ENCODE data around the gene CDCP1. TPM values are rescaled to one million over a fixed set of nuclear protein-coding genes. Genes with fewer than 3 reads are reported as not detected.

The CDCP1 gene
- total RNA-seq, 4 donors from 2014 or later: 1.2 to 6.4 (median 2.1) TPM

GRCh38 chr3:45100981-45101407 lies 45.2 kb downstream of the CDCP1 start:
- Histone ChIP-seq H3K4me3 (no peak overlapping the region), H3K36me3 (no peaks in the 10 kb centered on the region), H3K9me3 (no peaks in the 10 kb centered on the region), H3K4me1 (no peaks in the 10 kb centered on the region), H3K27me3 (no peaks in the 10 kb centered on the region), H3K27ac (replicated peaks in 1 of 4) (no peak overlapping the region)
- WGBS: 76% methylated on average over 3 of the region's 3 CpGs
- intact Hi-C loops (cut with DNase I): no loop called here
- DNase-seq (ENCODE audit: extremely low spot score): no peak
- TF ChIP-seq CTCF (IDR thresholded peaks at IDR 0.05) (no peak), EP300 (IDR thresholded peaks at IDR 0.05) (no peak), POLR2A (IDR thresholded peaks at IDR 0.05; ENCODE audit: low read depth) (no peak), POLR2AphosphoS5 (IDR thresholded peaks at IDR 0.05) (no peak)

GRCh38 chr3:45098310-45098709 lies 47.9 kb downstream of the CDCP1 start:
- TF ChIP-seq EP300 (IDR thresholded peaks at IDR 0.05) (no peak), CTCF (IDR thresholded peaks at IDR 0.05) (no peak), POLR2A (IDR thresholded peaks at IDR 0.05; ENCODE audit: low read depth) (no peak), POLR2AphosphoS5 (IDR thresholded peaks at IDR 0.05) (no peak)
- Histone ChIP-seq H3K4me3 (no peak overlapping the region), H3K4me1 (no peaks in the 10 kb centered on the region), H3K27me3 (no peaks in the 10 kb centered on the region), H3K27ac (replicated peaks in 1 of 4) (no peak overlapping the region), H3K36me3 (no peaks in the 10 kb centered on the region), H3K9me3 (no peaks in the 10 kb centered on the region)
- 78% methylated on average over 5 of the region's 5 CpGs for whole genome bisulfite sequencing
- no peak for DNase-seq (ENCODE audit: extremely low spot score)
- intact Hi-C loops (cut with DNase I): no loop called here

- Histone ChIP-seq H3K27me3 (no peaks in the 10 kb centered on the region), H3K4me3 (no peak overlapping the region), H3K36me3 (no peaks in the 10 kb centered on the region), H3K4me1 (peaks cover 0 to 4% (median 0%) of the 10 kb centered on the region in 4 donors), H3K27ac (replicated peaks in 1 of 4) (no peak overlapping the region), H3K9me3 (no peaks in the 10 kb centered on the region)
- TF ChIP-seq CTCF (IDR thresholded peaks at IDR 0.05): no peak
- TF ChIP-seq EP300 (IDR thresholded peaks at IDR 0.05): no peak
- no peak for TF ChIP-seq POLR2A (IDR thresholded peaks at IDR 0.05; ENCODE audit: low read depth)
- TF ChIP-seq POLR2AphosphoS5 (IDR thresholded peaks at IDR 0.05): no peak
- 77% methylated on average over 6 of the region's 6 CpGs for WGBS
- intact Hi-C loops (cut with DNase I): no loop called here
- no peak for DNase-seq (ENCODE audit: extremely low spot score)
These were observed 48.8 kb downstream of the CDCP1 start for GRCh38 chr3:45097296-45097883.

- intact Hi-C loops (cut with DNase I): no loop called here
- 81% methylated on average over 7 of the region's 7 CpGs for WGBS
- DNase-seq (ENCODE audit: extremely low spot score): no peak
- TF ChIP-seq CTCF (IDR thresholded peaks at IDR 0.05) (no peak), EP300 (IDR thresholded peaks at IDR 0.05) (no peak), POLR2AphosphoS5 (IDR thresholded peaks at IDR 0.05) (no peak), POLR2A (IDR thresholded peaks at IDR 0.05; ENCODE audit: low read depth) (no peak)
- no peak overlapping the region for H3K27ac ChIP-seq (replicated peaks in 1 of 4)
- no peaks in the 10 kb centered on the region for H3K27me3 ChIP-seq
- H3K4me3 ChIP-seq: no peak overlapping the region
- H3K9me3 ChIP-seq: no peaks in the 10 kb centered on the region
- H3K4me1 ChIP-seq: peaks cover 0 to 5% (median 0%) of the 10 kb centered on the region in 4 donors
- no peaks in the 10 kb centered on the region for H3K36me3 ChIP-seq
These were observed 50.2 kb downstream of the CDCP1 start for GRCh38 chr3:45095916-45096526.
